GF-D8 (cell line): ENCODE results near the gene MRPL47.
A peak's percentile ranks its signal among the peaks of the same experiment; 100 is the strongest.

Experiments
- DNase-seq: peaks from one replicate; lab custom pipeline; 2025; lab: John Stamatoyannopoulos, UW

Gene MRPL47

DNA sequence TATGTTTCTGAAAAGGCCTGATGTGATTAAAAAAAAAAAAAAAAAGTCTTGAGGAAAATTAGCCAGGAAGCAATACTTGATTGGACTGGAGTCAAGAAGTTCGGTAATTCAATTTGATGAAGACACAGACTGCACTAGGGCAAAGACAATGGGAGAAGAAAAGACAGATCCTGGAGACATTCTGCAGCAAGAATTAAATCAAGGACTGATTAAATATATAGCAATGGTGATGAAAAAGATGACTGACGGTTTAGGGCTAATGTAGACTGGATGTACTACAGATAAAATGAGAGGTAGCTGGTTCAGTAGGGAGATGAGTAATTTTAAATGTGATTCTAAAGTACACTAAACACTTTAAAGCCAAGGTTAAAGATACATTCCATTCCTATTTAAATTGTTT lies 13.8 kb downstream of the MRPL47 start:
- DNase-seq = no peak

DNA sequence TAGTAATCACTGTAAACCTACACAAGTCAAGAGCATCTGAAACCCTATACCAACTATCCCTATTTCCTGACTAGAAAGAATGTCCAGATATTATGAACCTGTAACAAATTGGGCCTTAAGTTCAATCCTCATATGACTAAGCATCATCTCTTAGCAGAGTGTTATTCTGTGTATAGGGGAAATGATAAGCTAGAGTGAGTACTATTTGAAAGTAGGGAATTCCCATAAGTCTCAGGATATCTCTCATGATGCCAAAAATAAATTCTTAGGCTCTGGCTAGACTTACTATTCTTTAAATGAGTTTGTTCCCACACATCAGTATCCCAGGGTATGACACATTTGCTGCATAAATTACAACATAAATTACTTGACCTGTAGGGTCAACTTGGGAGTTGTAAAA lies 15.3 kb downstream of the MRPL47 start:
- no peak for DNase-seq

DNA sequence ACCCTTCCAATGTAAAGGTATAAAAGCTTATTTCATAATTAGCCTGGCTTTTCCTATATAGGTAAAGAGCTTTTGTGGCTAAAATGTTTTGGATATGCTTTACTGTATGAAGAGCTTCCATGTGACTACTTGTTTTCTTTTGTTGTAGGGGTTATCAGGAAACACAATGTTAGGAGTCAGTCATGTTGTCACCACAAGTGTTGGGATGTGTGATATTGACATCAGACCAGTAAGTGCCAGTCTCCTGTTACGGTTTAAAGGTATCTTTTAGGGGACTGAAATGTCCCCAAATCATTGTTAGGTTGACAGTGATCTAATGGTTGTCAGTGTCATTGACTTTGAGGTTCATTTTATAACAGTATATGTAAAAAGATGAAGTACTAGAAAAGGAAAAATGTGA lies 23.4 kb downstream of the MRPL47 start:
- no peak for DNase-seq

DNA sequence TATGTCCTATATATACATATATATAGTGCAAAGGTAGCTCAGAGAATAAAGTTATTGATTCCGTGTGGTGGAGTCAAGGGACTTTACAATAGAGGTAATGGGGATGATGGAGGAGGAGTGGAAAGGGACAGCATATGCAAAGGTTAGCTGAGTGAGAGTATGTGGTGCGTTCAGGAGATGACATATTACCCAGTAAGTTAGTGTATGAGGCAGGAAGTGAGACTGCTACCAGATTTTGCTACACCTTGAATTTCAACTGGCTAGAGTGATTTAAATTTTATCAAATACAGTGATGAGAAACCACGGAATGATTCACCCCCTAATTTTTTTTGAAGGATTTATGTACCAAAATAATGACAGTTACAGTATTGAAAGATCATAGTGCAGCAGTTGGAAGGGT lies 38.9 kb downstream of the MRPL47 start:
- DNase-seq = no peak

DNA sequence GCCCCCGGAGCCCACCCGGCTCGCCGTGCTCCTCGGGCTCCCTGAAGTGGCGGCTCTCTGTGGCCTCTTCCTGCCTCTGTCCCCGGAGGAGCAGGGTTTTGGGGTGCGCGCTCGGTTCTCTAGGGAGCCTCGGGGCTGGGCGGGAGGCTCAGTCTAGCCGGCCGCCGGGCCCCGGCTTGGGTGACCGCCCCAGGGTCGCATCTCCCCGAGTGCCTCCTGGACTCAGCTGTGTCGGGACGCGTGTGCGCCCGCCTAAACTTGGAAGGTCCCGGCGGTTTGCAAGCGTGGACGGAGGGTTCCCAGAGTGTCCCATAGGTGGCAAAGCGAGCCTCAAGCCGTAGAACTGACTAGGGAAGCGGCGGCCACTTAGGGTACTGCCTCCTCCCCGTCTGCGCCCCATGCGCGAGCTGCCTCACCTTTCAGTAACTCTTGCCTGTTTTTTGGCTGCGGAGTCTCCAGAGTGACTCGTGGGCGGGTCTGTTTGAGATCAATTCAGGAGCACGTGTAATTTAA lies 41.1 kb downstream of the MRPL47 start:
- DNase-seq = peak; percentile 48

DNA sequence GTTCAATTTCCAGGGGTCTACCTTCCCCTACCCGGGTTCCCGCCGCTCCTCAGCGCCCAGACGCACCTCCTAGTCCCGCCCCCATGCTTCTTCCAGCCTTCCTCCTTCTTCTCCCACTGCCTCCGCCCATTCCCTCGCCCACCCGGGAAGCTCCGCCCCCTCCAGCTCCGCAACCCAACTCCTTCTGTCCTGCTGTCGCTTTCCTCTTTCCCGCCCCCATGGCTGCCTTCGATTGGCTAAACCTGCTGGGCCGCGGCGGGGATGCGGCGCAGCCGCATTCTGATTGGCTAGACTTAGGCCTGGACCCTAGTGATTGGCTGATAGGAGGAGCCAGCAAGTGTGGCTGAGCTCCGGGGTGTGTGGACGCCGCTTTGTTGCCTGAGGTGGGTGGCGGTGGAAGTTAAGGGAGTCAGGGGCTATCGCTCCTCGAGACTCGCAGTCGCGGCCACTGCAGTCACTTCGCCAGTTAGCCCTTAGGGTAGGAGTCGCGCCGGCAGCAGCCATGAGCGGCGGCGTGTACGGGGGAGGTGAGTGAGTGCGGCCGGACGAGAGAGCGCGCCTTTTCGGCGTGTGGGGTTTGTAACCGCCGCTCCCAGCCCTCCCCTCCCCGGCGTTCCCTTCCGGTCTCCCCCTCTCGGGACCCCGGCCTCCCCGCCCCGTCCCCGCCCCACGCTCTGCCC lies 41.7 kb downstream of the MRPL47 start, which contains the start of gene ACTL6A:
Gene ACTL6A, plus strand, starts transcription at position 336 of the 680 bp plus-strand sequence. Its CDS starts 167 bp downstream, at position 503.
- DNase-seq = peak; percentile 98

DNA sequence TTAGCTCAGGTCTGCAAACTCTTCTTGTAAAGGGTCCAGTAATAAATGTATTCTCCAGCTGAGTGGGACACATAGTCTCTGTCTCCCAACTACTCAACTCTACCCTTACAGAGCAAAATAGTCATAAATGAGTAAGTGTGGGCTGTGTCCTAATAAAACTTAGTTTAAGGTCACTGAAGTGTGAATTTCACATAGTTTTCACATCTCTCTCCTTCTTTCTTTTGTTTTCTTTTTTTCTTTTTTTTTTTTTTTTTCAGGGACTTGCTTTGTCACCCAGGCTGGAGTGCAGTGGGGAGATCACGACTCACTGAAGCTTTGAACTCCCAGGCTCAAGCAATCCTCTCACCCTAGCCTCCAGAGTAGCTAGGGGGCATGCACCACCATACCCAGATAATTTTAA lies 43.6 kb downstream of the MRPL47 start:
- DNase-seq = no peak

DNA sequence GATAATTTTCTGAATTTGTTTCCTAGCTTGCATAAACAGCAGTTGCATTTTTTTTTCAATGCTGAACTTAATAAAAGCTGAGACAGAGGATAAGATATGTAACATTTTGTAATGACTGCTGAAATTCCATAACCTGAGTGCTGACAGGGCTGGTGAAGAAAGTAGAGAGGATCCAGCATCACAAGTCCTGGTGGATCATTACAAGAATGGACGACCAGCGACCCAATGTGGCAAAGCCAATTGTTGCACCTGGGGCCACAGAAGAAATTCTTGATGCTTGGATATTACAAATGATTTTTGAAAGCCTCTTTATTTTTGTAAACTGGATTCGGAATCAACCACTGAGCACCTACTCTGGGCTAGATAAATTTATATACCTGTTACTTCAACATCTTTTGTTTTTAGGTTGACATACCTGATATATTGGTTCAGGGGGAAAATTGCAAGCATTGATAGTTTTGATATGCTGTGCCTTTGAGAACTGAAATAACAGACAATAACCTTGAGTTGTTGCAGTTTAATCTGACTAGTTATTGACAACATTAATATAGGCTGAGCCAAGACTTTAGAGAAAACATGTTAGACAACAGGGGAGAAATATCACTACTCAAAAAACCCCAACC lies 45.6 kb downstream of the MRPL47 start:
- DNase-seq = peak; percentile 12

DNA sequence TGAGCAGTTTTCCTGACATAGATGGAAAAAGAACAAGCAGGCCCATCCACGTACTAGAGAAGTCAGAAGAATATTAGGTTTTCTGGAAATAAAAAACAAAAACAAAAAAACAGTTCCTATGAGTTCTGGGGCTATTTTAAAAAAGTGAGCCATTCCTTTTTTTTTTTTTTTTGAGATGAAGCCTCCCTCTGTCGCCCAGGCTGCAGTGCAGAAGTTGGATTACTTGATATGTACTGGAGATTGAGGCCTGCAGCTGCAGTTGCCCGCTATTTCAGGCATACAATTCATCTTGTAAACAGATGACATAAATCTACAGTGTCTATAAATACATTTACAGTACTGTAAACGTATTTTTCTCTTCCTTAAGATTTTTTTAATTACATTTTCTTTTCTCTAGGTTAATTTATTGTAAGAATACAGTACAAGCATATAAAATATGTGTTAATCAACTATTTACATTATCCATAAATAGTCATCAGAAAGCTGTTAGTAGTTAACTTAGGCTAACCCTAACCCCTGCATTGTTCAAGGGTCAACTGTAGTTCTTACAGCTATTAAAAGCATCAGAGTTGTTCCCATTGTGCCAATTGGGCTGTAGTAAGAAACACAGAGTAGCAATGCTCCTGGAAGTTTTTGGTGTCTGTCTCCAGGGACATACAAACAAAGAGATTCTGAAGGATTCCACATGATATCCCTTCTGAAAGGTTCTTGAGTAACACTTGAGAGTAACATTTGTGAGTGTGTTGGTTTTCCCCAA lies 52.9 kb downstream of the MRPL47 start:
- no peak for DNase-seq

DNA sequence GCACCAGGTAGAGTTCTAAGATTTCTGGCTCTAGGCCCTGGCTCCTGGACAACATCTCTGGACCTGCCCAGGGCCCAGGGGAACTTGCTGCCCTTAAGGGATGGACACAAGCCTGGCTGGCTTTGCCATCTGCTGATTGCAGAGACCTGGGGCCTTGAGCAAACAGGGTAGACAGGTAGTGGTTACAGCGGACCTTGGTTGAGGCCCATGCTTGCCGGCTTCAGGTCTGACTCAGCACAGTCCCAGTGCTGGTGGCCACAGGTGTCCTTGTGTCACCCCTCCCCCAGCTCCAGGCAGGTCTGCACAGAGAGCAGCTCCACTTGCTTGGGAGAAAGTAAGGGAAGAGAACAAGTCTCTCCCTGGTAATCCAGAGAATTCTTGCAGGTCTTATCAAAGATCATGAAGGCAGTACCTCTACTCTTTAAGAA lies 57.6 kb downstream of the MRPL47 start:
- DNase-seq = no peak

DNA sequence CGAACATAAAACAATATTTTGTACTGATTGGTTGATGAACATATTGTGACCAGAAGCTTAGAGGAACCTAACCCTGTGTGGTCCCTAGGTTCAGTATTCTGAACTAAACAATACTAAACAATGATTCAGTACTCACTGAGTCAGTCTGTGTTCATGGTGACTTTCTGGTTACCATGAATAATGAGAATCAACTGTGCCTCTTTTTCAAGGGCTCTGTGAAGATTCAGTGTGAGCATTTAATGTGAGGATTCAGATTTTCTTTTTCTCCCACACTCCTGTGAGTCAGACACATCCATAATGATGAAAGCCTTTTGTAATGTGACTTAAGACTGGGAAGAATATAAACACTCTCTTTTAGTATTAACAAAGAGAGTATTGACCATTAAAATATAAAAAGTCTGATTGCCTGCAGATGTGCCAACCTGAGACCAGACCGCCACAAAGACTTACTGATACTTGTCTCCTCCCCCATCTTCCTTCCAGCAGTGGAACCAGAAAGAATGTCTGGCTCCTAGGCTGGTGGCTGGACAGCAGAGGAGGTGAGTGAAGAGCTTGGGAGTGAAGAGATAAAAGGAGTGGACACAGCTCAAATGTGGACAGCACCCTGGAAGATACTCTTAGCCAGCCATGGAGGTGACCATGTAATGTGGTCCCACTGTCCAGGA lies 59.3 kb downstream of the MRPL47 start:
- DNase-seq = no peak

DNA sequence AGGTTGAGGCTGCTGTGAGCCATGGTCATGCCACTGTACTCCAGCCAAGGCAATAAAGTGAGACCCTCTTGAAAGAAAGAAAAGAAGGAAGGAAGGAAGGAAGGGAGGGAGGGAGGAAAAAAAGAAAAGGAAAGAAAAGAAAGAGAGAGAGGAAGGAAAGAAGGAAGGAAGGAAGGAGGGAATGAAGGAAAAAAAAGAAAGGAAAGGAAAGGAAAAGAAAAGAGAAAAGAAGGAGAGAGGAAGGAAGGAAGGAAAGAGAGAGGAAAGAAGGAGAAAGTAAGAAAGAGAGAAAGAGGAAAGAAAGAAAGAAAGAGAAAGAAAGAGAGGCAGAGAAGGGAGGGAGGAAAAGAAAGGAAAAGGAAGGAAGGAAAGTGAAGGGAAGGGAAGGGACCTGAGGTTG lies 62.1 kb downstream of the MRPL47 start:
- DNase-seq = no peak

DNA sequence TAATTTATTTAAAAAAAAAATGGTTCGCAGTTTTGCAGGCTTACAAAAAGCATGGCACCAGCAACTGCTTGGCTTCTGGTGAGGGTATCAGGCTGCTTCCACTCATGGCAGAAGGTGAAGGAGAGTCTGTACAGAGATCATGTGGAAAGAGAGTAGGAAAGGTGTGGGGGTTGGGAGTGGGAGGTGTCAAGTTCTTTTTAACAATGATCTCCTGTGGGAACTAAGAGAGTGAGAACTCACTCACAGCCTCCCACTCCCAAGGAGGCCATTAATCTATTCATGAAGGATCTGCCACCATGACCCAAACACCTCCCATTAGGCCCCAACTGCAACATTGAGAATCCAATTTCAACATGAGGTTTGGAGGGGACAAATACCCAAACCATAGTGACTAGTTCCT lies 62.8 kb downstream of the MRPL47 start:
- DNase-seq = no peak

DNA sequence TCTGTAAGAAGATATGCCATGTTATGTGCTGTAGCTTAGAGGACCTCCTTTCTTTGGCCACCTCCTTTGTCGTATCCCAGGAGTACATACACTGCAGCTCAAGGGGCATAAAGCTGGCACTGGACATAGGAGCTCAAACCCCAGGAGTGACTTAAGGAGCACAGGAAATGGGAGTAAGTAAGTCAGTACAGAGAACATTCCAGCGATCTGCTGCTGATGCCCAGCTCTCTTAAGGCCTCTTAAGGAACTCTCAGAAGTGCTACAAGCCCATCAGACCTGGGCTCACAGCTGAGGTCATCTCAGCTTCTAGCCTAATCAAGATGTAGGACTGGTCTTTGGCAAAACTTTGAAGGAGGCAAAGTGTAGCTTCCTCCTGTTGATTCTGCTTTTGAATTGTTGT lies 63.3 kb downstream of the MRPL47 start:
- no peak for DNase-seq
